T1000 (cell line): ENCODE measurements around the gene RPSA.
"Not testable (repeated sequence)": the region's sequence is repeated elsewhere in the genome, so short reads cannot be mapped to it uniquely, and the experiment has no call there.

ENCODE experiments used
- DNase-seq: peaks from one replicate; lab custom pipeline; 2025; ENCODE audit warnings: mixed read lengths; lab: John Stamatoyannopoulos, UW

The RPSA gene

DNA sequence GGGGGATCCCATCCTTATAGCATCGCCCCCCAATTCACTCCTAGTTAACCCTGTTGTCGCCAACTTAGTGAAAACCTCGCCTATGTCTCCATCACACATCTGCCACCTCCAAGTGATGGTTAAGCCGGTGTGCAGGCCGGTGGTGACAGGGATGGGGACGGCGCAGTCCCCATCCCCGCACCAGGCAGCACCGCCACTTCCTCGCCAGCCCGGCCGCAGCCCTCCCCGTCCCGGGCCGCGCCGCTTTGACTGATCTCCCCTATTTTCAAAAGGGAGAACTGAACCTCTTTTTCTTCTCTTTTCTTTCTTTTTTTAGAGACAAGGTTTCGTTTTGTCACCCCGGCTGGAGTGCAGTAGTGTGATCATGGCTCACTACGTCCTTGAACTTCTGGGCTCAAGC is 49.6 kb downstream of the RPSA start:
- no peak for DNase-seq

DNA sequence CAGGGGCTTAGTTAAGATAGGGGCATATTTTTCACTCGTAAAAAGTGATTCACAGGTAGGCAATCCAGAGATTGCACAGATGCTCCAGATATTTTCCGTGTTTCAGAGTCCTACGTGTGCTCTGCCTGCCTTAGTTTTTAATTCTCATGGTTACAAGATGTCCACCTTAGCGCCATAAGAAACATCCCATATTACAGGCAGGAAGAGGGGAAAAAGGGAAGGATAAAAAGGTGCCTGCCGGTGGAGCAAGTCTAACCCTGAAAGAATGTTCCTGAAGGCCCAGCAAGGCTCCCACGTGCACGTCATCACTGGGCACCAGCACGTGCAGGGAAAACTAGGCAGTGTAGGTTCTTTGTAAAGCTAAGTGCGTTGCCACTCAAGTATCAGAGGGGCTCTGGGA is 50.8 kb downstream of the RPSA start:
- no peak for DNase-seq

DNA sequence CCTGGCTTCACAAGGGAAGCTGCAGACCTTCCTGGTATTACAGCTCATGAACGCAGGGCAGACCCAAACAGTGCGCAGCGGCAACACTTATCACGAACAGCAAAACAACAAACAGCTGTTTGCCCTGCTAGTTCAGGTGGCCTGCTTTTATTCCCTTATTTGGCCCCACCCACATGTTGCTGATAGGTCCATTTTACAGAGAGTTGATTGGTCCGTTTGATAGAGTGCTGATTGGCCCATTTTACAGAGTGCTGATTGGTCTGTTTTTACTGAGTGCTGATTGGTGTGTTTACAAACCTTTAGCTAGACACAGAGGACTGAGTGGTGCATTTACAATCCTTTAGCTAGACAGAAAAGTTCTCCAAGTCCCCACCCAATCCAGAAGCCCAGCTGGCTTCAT is 52.1 kb downstream of the RPSA start:
- not testable (repeated sequence) for DNase-seq

DNA sequence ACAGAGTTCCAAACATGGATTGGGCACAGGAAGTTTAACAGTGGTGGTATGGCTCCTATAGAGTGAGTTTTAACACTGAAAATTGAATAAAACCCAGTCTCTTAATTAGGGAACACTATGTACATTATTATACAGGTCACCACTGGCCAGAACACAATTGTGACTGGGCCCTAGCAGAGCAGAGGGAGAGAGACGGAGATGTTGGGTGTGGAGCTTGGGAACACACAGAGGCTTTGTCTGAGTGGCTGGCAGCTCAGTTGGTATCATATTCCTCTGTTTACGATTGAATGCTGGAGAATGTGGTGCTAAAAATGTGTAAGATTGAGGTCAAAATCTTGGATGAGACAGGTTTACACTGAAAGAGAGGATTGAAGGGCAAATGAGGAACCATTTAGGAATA is 54.2 kb downstream of the RPSA start:
- DNase-seq = no peak
